H1 (cell line): Measurements from ENCODE around the gene ARHGAP10. TPM values are rescaled to one million over a fixed set of nuclear protein-coding genes. Genes with fewer than 3 reads are reported as not detected.

ENCODE experiments used
- CTCF ChIA-PET: fragments of 300-600 bp; sonication (Branson Sonifier 250); formaldehyde crosslinking; loops from one replicate; lab custom pipeline; 2021; ENCODE audit not compliant: partially characterized antibody; lab: Charles Lee
- POLR2A ChIA-PET: fragments of 300-600 bp; sonication (Branson Sonifier 250); formaldehyde crosslinking; loops from one replicate; lab custom pipeline; 2021; ENCODE audit warnings: inconsistent platforms; ENCODE audit not compliant: partially characterized antibody; lab: Charles Lee
- DNase-seq, 2 experiments: peaks; one replicate each; pipeline versions ENCODE4 v3.0.0 to v3.0.0-alpha.2; 2010 to 2022; ENCODE audit warnings: low spot score in 2 of 2, low read depth in 1 of 2, mixed read lengths in 1 of 2
- FAIRE-seq: peaks from 2 replicates; lab custom pipeline; 2011; peaks lifted over from hg19 to GRCh38; lab: Jason Lieb, UNC
- H2AFZ ChIP-seq: 2 replicates; pipeline ENCODE4 v1.8.1; 2012; ENCODE audit warnings: low read length, inconsistent platforms
- H2AK5ac ChIP-seq: 2 replicates; pipeline ENCODE4 v1.6.1; 2013; ENCODE audit warnings: low read depth, low read length
- H2BK120ac ChIP-seq: replicated peaks from 2 replicates; pipeline ENCODE3; 2013; ENCODE audit warnings: low read depth, low read length, inconsistent platforms
- H2BK12ac ChIP-seq: 2 replicates; pipeline ENCODE4 v1.6.1; 2013; ENCODE audit warnings: low read depth, low read length
- H2BK15ac ChIP-seq: 2 replicates; pipeline ENCODE4 v1.6.1; 2013; ENCODE audit warnings: low read length
- H2BK20ac ChIP-seq: 2 replicates; pipeline ENCODE4 v1.6.1; 2013; ENCODE audit warnings: low read length
- H2BK5ac ChIP-seq: 2 replicates; pipeline ENCODE4 v1.6.1; 2013; ENCODE audit warnings: low read depth, low read length
- H3K14ac ChIP-seq: 2 replicates; pipeline ENCODE4 v1.6.1; 2013; ENCODE audit warnings: inconsistent platforms; ENCODE audit not compliant: insufficient read length
- H3K18ac ChIP-seq: 2 replicates; pipeline ENCODE4 v1.6.1; 2013; ENCODE audit warnings: low read length; ENCODE audit errors: extremely low read depth
- H3K23ac ChIP-seq: 2 replicates; pipeline ENCODE4 v1.6.1; 2013; ENCODE audit warnings: inconsistent platforms; ENCODE audit not compliant: insufficient read length
- H3K23me2 ChIP-seq: 2 replicates; pipeline ENCODE4 v1.6.1; 2013; ENCODE audit warnings: low read depth, low read length
- H3K27ac ChIP-seq: 2 replicates; pipeline ENCODE4 v1.6.1; 2011; ENCODE audit warnings: low read depth, low read length, inconsistent platforms
- H3K27me3 ChIP-seq, 4 experiments: replicated peaks in 1 of 4; 1 replicate in 1 of 4; 2 replicates in 3 of 4; pipeline versions ENCODE4 v1.6.1 to v1.8.1; 2011 to 2013; ENCODE audit warnings: low read length in 3 of 4, mild to moderate bottlenecking in 3 of 4, inconsistent platforms in 2 of 4, mixed read lengths in 2 of 4, moderate library complexity in 1 of 4; ENCODE audit not compliant: control insufficient read depth in 3 of 4, insufficient read depth in 3 of 4; ENCODE audit errors: extremely low read depth in 1 of 4
- H3K36me3 ChIP-seq, 4 experiments: 2 replicates each; pipeline versions ENCODE4 v1.6.1 to v1.8.1; 2011 to 2013; ENCODE audit warnings: mild to moderate bottlenecking in 4 of 4, low read length in 3 of 4, moderate library complexity in 2 of 4, control low read depth in 1 of 4, inconsistent platforms in 1 of 4; ENCODE audit not compliant: insufficient read depth in 4 of 4, control insufficient read depth in 2 of 4
- H3K4ac ChIP-seq: replicated peaks from 2 replicates; pipeline ENCODE3; 2013; ENCODE audit warnings: low read length, low read depth, mixed read lengths, inconsistent platforms; ENCODE audit not compliant: insufficient read length
- H3K4me1 ChIP-seq, 4 experiments: replicated peaks in 1 of 4; 1 replicate in 1 of 4; 2 replicates in 3 of 4; pipeline versions ENCODE4 v1.6.1 to v1.8.1; 2011 to 2013; ENCODE audit warnings: low read length in 3 of 4, inconsistent platforms in 2 of 4, mixed read lengths in 1 of 4; ENCODE audit not compliant: insufficient read depth in 4 of 4, control insufficient read depth in 3 of 4
- H3K4me2 ChIP-seq, 2 experiments: 2 replicates each; pipeline versions ENCODE4 v1.6.1 to v1.8.1; 2011 to 2013; ENCODE audit warnings: low read depth in 2 of 2, low read length in 2 of 2, control low read depth in 1 of 2, inconsistent platforms in 1 of 2, mild to moderate bottlenecking in 1 of 2; ENCODE audit not compliant: insufficient read depth in 1 of 2
- H3K4me3 ChIP-seq, 4 experiments: fragments of 200-600, 300-600 bp in 1 of 4; sonication (generic), shearing (Covaris generic), sonication (Bioruptor Twin) in 1 of 4; 2 replicates each; pipeline versions ENCODE4 v1.5.1 to v1.8.1; 2011 to 2016; ENCODE audit warnings: low read length in 4 of 4, low read depth in 3 of 4, control low read depth in 2 of 4, inconsistent platforms in 2 of 4, mild to moderate bottlenecking in 2 of 4, mixed read lengths in 1 of 4, moderate library complexity in 1 of 4; ENCODE audit not compliant: insufficient read depth in 2 of 4; ENCODE audit errors: extremely low read depth in 1 of 4
- H3K56ac ChIP-seq: replicated peaks from 2 replicates; pipeline ENCODE3; 2013; ENCODE audit warnings: low read depth, mild to moderate bottlenecking, mixed read lengths, low read length, inconsistent platforms; ENCODE audit not compliant: insufficient read length
- H3K79me1 ChIP-seq: 2 replicates; pipeline ENCODE4 v1.6.1; 2013; ENCODE audit warnings: low read depth, low read length, control low read depth
- H3K79me2 ChIP-seq, 2 experiments: 2 replicates each; pipeline versions ENCODE4 v1.6.1 to v1.8.1; 2012 to 2013; ENCODE audit warnings: low read length in 2 of 2, mild to moderate bottlenecking in 2 of 2, inconsistent platforms in 1 of 2; ENCODE audit not compliant: insufficient read depth in 2 of 2, control insufficient read depth in 1 of 2
- H3K9ac ChIP-seq, 4 experiments: replicated peaks in 1 of 4; 1 replicate in 1 of 4; 2 replicates in 3 of 4; pipeline versions ENCODE4 v1.6.1 to v1.8.1; 2011 to 2013; ENCODE audit warnings: low read depth in 3 of 4, low read length in 3 of 4, control low read depth in 2 of 4, mild to moderate bottlenecking in 2 of 4, moderate library complexity in 2 of 4, inconsistent platforms in 1 of 4; ENCODE audit errors: extremely low read depth in 1 of 4
- H3K9me3 ChIP-seq, 2 experiments: 2 replicates each; pipeline versions ENCODE4 v1.6.1 to v1.8.1; 2012 to 2013; ENCODE audit warnings: mild to moderate bottlenecking in 2 of 2, moderate library complexity in 2 of 2, control low read depth in 1 of 2, inconsistent platforms in 1 of 2, low read depth in 1 of 2, low read length in 1 of 2, mixed read lengths in 1 of 2; ENCODE audit not compliant: insufficient read depth in 2 of 2
- H4K20me1 ChIP-seq, 2 experiments: replicated peaks in 1 of 2; 2 replicates each; pipeline versions ENCODE3 to v1.8.1; 2011 to 2013; ENCODE audit warnings: inconsistent platforms in 2 of 2, low read length in 2 of 2, mild to moderate bottlenecking in 1 of 2; ENCODE audit not compliant: insufficient read depth in 2 of 2, control insufficient read depth in 1 of 2
- H4K5ac ChIP-seq: 2 replicates; pipeline ENCODE4 v1.6.1; 2013; ENCODE audit warnings: low read length, low read depth, mixed read lengths, inconsistent platforms; ENCODE audit not compliant: insufficient read length
- H4K8ac ChIP-seq: 2 replicates; pipeline ENCODE4 v1.8.0; 2013; ENCODE audit warnings: mild to moderate bottlenecking, moderate library complexity, low read length, inconsistent platforms; ENCODE audit not compliant: insufficient read depth; ENCODE audit errors: extremely low read depth
- H4K91ac ChIP-seq: replicated peaks from 2 replicates; pipeline ENCODE3; 2013; ENCODE audit warnings: low read length, mixed read lengths, inconsistent platforms; ENCODE audit not compliant: insufficient read length
- HDAC2 ChIP-seq, 2 experiments: fragments of 300-600 bp in 1 of 2; sonication (generic) in 1 of 2; IDR thresholded peaks; 2 replicates each; pipeline ENCODE4 v1.6.1; 2011 to 2012; ENCODE audit warnings: low read depth in 2 of 2, low read length in 2 of 2, mild to moderate bottlenecking in 2 of 2, moderate library complexity in 2 of 2, borderline replicate concordance in 1 of 2, inconsistent platforms in 1 of 2
- KDM4A ChIP-seq: IDR thresholded peaks from one replicate; pipeline ENCODE4 v1.7.1; 2012; ENCODE audit warnings: low read depth, mild to moderate bottlenecking, moderate library complexity, low read length, inconsistent platforms; ENCODE audit not compliant: severe bottlenecking
- KDM5A ChIP-seq: fragments of 200-600 bp; IDR thresholded peaks from 2 replicates; pipeline ENCODE4 v1.7.1; 2012; ENCODE audit warnings: mild to moderate bottlenecking, low read length, inconsistent platforms, mixed read lengths
- WGBS, 2 experiments: shearing (Covaris generic) in 1 of 2; methylation state at CpG; one replicate each; pipeline versions ENCODE4 v1.1.6 to v1.1.7; 2013 to 2015; ENCODE audit warnings: low lambda C conversion rate in 2 of 2, mixed read lengths in 2 of 2, inconsistent platforms in 1 of 2, low coverage in 1 of 2, missing lambda C conversion rate in 1 of 2; ENCODE audit not compliant: insufficient replicate concordance in 2 of 2, insufficient coverage in 1 of 2, insufficient read length in 1 of 2; ENCODE audit errors: extremely low coverage in 1 of 2, missing lambda C conversion rate in 1 of 2; 5-methylcytosine and 5-hydroxymethylcytosine counted together
- polyA plus RNA-seq, 7 experiments: library from polyadenylated mRNA; depleted of rRNA in 3 of 7; stranded (reverse) in 5 of 7; unstranded in 2 of 7; fragments of >200 nt in 5 of 7; fragments of 200-250 nt in 2 of 7; gene quantifications; 1 replicate in 5 of 7; 2 replicates in 1 of 7; 4 replicates in 1 of 7; pipeline versions ENCODE4 v1.2.1 to v1.2.3, GENCODE V29; 2011 to 2013; ENCODE audit warnings: missing spikeins in 2 of 7, mixed read lengths in 2 of 7
- total RNA-seq: library from RNA; stranded (reverse); fragmentation: NEBNext Ultra II Directional; extraction: Animal tissue kit (Norgen Biotek cat#: 25700); gene quantifications from 2 replicates; pipeline ENCODE4 v1.2.1, GENCODE V29; 2021

The ARHGAP10 gene
- total and polyA plus RNA-seq, 2 of the 8 experiments (the other 6 are each of a cell fraction or from before 2014, with no cell fraction given) = 3.7 to 6.1 TPM

- Histone ChIP-seq H2BK20ac (no peak overlapping the region), H2AK5ac (no peak overlapping the region), H3K9me3 (0 out of 4 replicates have a peak, but pooled peaks cover 0 to 2% of the 10 kb centered on the region in 2 experiments), H3K14ac (no peak overlapping the region), H2BK5ac (no peak overlapping the region), H2AFZ (no peak overlapping the region), H3K56ac (no peak overlapping the region), H4K91ac (no peak overlapping the region), H3K27me3 (no peaks in the 10 kb centered on the region), H3K4me2 (no peak overlapping the region), H3K36me3 (no peaks in the 10 kb centered on the region), H3K27ac (no peak overlapping the region), H3K4me1 (no peaks in the 10 kb centered on the region), H2BK120ac (no peak overlapping the region), H3K9ac (no peak overlapping the region), H3K79me2 (no peaks in the 10 kb centered on the region), H2BK15ac (no peak overlapping the region), H3K23me2 (no peaks in the 10 kb centered on the region), H4K8ac (no peak overlapping the region), H3K23ac (no peak overlapping the region), H3K4ac (no peak overlapping the region), H4K20me1 (no peaks in the 10 kb centered on the region), H3K79me1 (no peaks in the 10 kb centered on the region), H3K4me3 (no peak overlapping the region), H2BK12ac (no peak overlapping the region), H3K18ac (no peak overlapping the region), H4K5ac (no peak overlapping the region)
- CTCF ChIA-PET = interaction anchor here (0.5 to 1.0 kb wide), 2 partner anchors 13 to 16 kb away, joined by 3 read pairs; no protein-coding TSS in a partner anchor
- FAIRE-seq (no peak), DNase-seq (no peak)
- WGBS, 2 experiments = 89% methylated on average over 1 of the region's 1 CpG; no CpG with 5 or more reads in 1 of the 2 experiments
- POLR2A ChIA-PET = no interaction called here
- no peak for TF ChIP-seq HDAC2 (IDR thresholded peaks at IDR 0.05; ENCODE audit: borderline replicate concordance in 1 of 2, low read depth in 2 of 2, low read length in 2 of 2)
- TF ChIP-seq KDM4A = no peak
- no peak for TF ChIP-seq KDM5A
Measured at GRCh38 chr4:147879676-147880075, 147.8 kb downstream of the ARHGAP10 start.
